Neural cell (in vitro differentiated cells): ENCODE results near the gene AP3D1. TPM values are rescaled to one million over a fixed set of nuclear protein-coding genes. Genes with fewer than 3 reads are reported as not detected.

Experiments used
- H2AFZ ChIP-seq: fragments of 200-600, 300-800 bp; sonication (generic), shearing (Covaris generic); 2 replicates; pipeline ENCODE4 v1.6.0; 2014; ENCODE audit warnings: low read depth, mild to moderate bottlenecking, antibody characterized with exemption, low read length, moderate library complexity
- H3F3A ChIP-seq: fragments of 200-600 bp; shearing (Covaris generic); 2 replicates; pipeline ENCODE4 v1.6.1; 2016; ENCODE audit warnings: mild to moderate bottlenecking, moderate library complexity, mixed read lengths, antibody characterized with exemption, low read length; ENCODE audit not compliant: insufficient read depth, poor library complexity, severe bottlenecking
- H3K27ac ChIP-seq: fragments of 200-600, 300-800 bp; sonication (generic), shearing (Covaris generic); 2 replicates; pipeline ENCODE4 v1.5.1; 2014; ENCODE audit warnings: mild to moderate bottlenecking, low read length, moderate library complexity
- H3K27me3 ChIP-seq: fragments of 300-800, 200-600 bp; sonication (generic), shearing (Covaris generic); 2 replicates; pipeline ENCODE4 v1.6.0; 2014; ENCODE audit warnings: mild to moderate bottlenecking, low read depth, low read length, moderate library complexity; ENCODE audit not compliant: insufficient read depth
- H3K36me3 ChIP-seq: fragments of 300-800, 200-600 bp; sonication (generic), shearing (Covaris generic); 2 replicates; pipeline ENCODE4 v1.5.1; 2014; ENCODE audit warnings: mild to moderate bottlenecking, antibody characterized with exemption, low read length, moderate library complexity; ENCODE audit not compliant: insufficient read depth
- H3K4me2 ChIP-seq: fragments of 300-800, 200-600 bp; sonication (generic), shearing (Covaris generic); 2 replicates; pipeline ENCODE4 v1.6.0; 2014; ENCODE audit warnings: mild to moderate bottlenecking, low read length
- H3K4me3 ChIP-seq: fragments of 300-800, 200-600 bp; sonication (generic), shearing (Covaris generic); 2 replicates; pipeline ENCODE4 v1.5.1; 2014; ENCODE audit warnings: mild to moderate bottlenecking, low read length, moderate library complexity
- H3K79me2 ChIP-seq: fragments of 200-600 bp; shearing (Covaris generic); replicated peaks from 2 replicates; pipeline ENCODE4 v1.6.0; 2014; ENCODE audit warnings: mild to moderate bottlenecking, low read length, moderate library complexity; ENCODE audit not compliant: insufficient read depth
- H3K9ac ChIP-seq: fragments of 300-800, 200-600 bp; sonication (generic), shearing (Covaris generic); 2 replicates; pipeline ENCODE4 v1.6.1; 2016; ENCODE audit warnings: mild to moderate bottlenecking, low read length, mixed read lengths
- H3K9me2 ChIP-seq: fragments of 200-600 bp; shearing (Covaris generic); 2 replicates; pipeline ENCODE4 v1.6.1; 2016; ENCODE audit warnings: mild to moderate bottlenecking, low read length, mixed read lengths; ENCODE audit not compliant: insufficient read depth
- H3K9me3 ChIP-seq: fragments of 200-600, 300-800 bp; sonication (generic), shearing (Covaris generic); 2 replicates; pipeline ENCODE4 v1.6.1; 2016; ENCODE audit warnings: mild to moderate bottlenecking, mixed run types, low read length, moderate library complexity, mixed read lengths
- H4K20me1 ChIP-seq: fragments of 200-600 bp; shearing (Covaris generic); 2 replicates; pipeline ENCODE4 v1.6.1; 2016; ENCODE audit warnings: mild to moderate bottlenecking, mixed run types; ENCODE audit not compliant: insufficient read depth
- CTCF ChIP-seq: fragments of 450-650 bp; IDR thresholded peaks from 2 replicates; pipeline ENCODE4 v1.5.1; 2014; ENCODE audit warnings: antibody characterized with exemption, mild to moderate bottlenecking, moderate library complexity; ENCODE audit not compliant: poor library complexity, severe bottlenecking
- EP300 ChIP-seq: fragments of 450-650 bp; conservative IDR thresholded peaks from 2 replicates; pipeline ENCODE4 v1.6.1; 2014; ENCODE audit warnings: antibody characterized with exemption, mild to moderate bottlenecking, moderate library complexity; ENCODE audit not compliant: poor library complexity, severe bottlenecking
- EZH2 ChIP-seq: fragments of 200-600, 300-800 bp; shearing (Covaris generic), sonication (generic); IDR thresholded peaks from 2 replicates; pipeline ENCODE4 v1.6.1; 2014; ENCODE audit warnings: antibody characterized with exemption, low read length, borderline replicate concordance, mild to moderate bottlenecking; ENCODE audit not compliant: insufficient read depth, poor library complexity, severe bottlenecking
- MXI1 ChIP-seq: fragments of 450-650 bp; conservative IDR thresholded peaks from 2 replicates; pipeline ENCODE4 v1.6.1; 2014; ENCODE audit warnings: antibody characterized with exemption, mild to moderate bottlenecking; ENCODE audit not compliant: poor library complexity, severe bottlenecking
- POLR2AphosphoS5 ChIP-seq: IDR thresholded peaks from 2 replicates; pipeline ENCODE4 v1.6.1; 2012
- RAD21 ChIP-seq: fragments of 450-650 bp; conservative IDR thresholded peaks from 2 replicates; pipeline ENCODE4 v1.6.1; 2014; ENCODE audit warnings: antibody characterized with exemption, mild to moderate bottlenecking, moderate library complexity
- REST ChIP-seq: IDR thresholded peaks from 2 replicates; pipeline ENCODE4 v1.6.1; 2012; ENCODE audit warnings: borderline replicate concordance
- SMC3 ChIP-seq: fragments of 450-650 bp; conservative IDR thresholded peaks from 2 replicates; pipeline ENCODE4 v1.6.1; 2014; ENCODE audit warnings: antibody characterized with exemption, mild to moderate bottlenecking, moderate library complexity; ENCODE audit not compliant: poor library complexity
- TAF1 ChIP-seq: IDR thresholded peaks from 2 replicates; pipeline ENCODE4 v1.6.1; 2012; ENCODE audit warnings: low read depth
- polyA plus RNA-seq: library from polyadenylated mRNA; depleted of rRNA; stranded (reverse); fragments of >200 nt; gene quantifications from 2 replicates; pipeline ENCODE4 v1.2.3, GENCODE V29; 2014

The AP3D1 gene
- polyA plus RNA-seq, 1 donor from 2014 or later: 60.7 TPM

GRCh38 chr19:2051773-2052704 is 99.3 kb downstream of the AP3D1 start:
- no peaks in the 10 kb centered on the region for H3K27me3 ChIP-seq
- H3K36me3 ChIP-seq: no peaks in the 10 kb centered on the region
- peak overlapping the region; percentile 76 for H3K27ac ChIP-seq
- no peaks in the 10 kb centered on the region for H3K9me2 ChIP-seq
- no peaks in the 10 kb centered on the region for H3F3A ChIP-seq
- peaks cover 6% of the 10 kb centered on the region for H4K20me1 ChIP-seq
- TF ChIP-seq SMC3: no peak
- no peak for TF ChIP-seq MXI1
- H3K79me2 ChIP-seq: peaks cover 29% of the 10 kb centered on the region
- H3K4me3 ChIP-seq: peak overlapping the region; percentile 64
- peak overlapping the region; percentile 68 for H3K9ac ChIP-seq
- no peaks in the 10 kb centered on the region for H3K9me3 ChIP-seq
- H3K4me2 ChIP-seq: peak overlapping the region; percentile 52
- peak overlapping the region; percentile 14 for H2AFZ ChIP-seq

- peak within 1 kb of the TSS; percentile 76 for H3K27ac ChIP-seq
- H2AFZ ChIP-seq: peak within 1 kb of the TSS; percentile 14
- no peaks in the 10 kb centered on the region for H3K27me3 ChIP-seq
- H3K79me2 ChIP-seq: peaks cover 29% of the 10 kb centered on the region
- H3K4me3 ChIP-seq: peak within 1 kb of the TSS; percentile 98
- no peaks in the 10 kb centered on the region for H3K9me3 ChIP-seq
- H3F3A ChIP-seq: no peaks in the 10 kb centered on the region
- H3K36me3 ChIP-seq: no peaks in the 10 kb centered on the region
- H3K9ac ChIP-seq: peak within 1 kb of the TSS; percentile 82
- H3K4me2 ChIP-seq: peak within 1 kb of the TSS; percentile 97
- H3K9me2 ChIP-seq: no peaks in the 10 kb centered on the region
- TF ChIP-seq MXI1 (peak; percentile 64), EP300 (peak; percentile 45), RAD21 (peak; percentile 50), POLR2AphosphoS5 (peak; percentile 95), CTCF (peak; percentile 98), EZH2 (no peak), TAF1 (peak; percentile 67), SMC3 (peak; percentile 67), REST (peak; percentile 67)
- peaks cover 6% of the 10 kb centered on the region for H4K20me1 ChIP-seq
Measured at GRCh38 chr19:2050991-2051772, 100.2 kb downstream of the AP3D1 start, which contains the start of gene MKNK2. TSS of gene MKNK2 (minus strand) at chr19:2051244. CDS start at chr19:2050851, 393 bp downstream.

Other genes with a start within 250 kb of the AP3D1 start
- 1.6 TPM in 2 replicates for gene ADAT3, start 246.2 kb downstream of the AP3D1 start, polyA plus RNA-seq
- gene SCAMP4, start 246.2 kb downstream of the AP3D1 start, polyA plus RNA-seq: 12.7 and 13.3 TPM in 2 replicates
- 110 and 138 TPM in 2 replicates for gene CSNK1G2, start 210.4 kb downstream of the AP3D1 start, polyA plus RNA-seq
- gene BTBD2, start 135.9 kb downstream of the AP3D1 start, polyA plus RNA-seq: 46.1 and 57.6 TPM in 2 replicates
- gene MKNK2, start 100.3 kb downstream of the AP3D1 start, polyA plus RNA-seq: 27.6 and 37.6 TPM in 2 replicates
- gene MOB3A, start 55.2 kb downstream of the AP3D1 start, polyA plus RNA-seq: 5.8 and 8.3 TPM in 2 replicates
- 39.3 and 45.8 TPM in 2 replicates for gene IZUMO4, start 54.7 kb downstream of the AP3D1 start, polyA plus RNA-seq
- gene DOT1L, start 12.4 kb upstream of the AP3D1 start, polyA plus RNA-seq: 8.5 and 10.7 TPM in 2 replicates
- 219 and 254 TPM in 2 replicates for gene PLEKHJ1, start 84.8 kb upstream of the AP3D1 start, polyA plus RNA-seq
- gene SF3A2, start 85.3 kb upstream of the AP3D1 start, polyA plus RNA-seq: 14.4 and 51.6 TPM in 2 replicates
- 57.5 and 71.5 TPM in 2 replicates for gene AMH, start 97.8 kb upstream of the AP3D1 start, polyA plus RNA-seq
- gene JSRP1, start 104.9 kb upstream of the AP3D1 start, polyA plus RNA-seq: 1.3 and 1.4 TPM in 2 replicates
- gene PEAK3, start 130.6 kb upstream of the AP3D1 start, polyA plus RNA-seq: not detected in 2 replicates
- gene LINGO3, start 156.6 kb upstream of the AP3D1 start, polyA plus RNA-seq: 1.2 and 2.7 TPM in 2 replicates
- gene LSM7, start 177.0 kb upstream of the AP3D1 start, polyA plus RNA-seq: 520 and 550 TPM in 2 replicates
- 68.7 and 86.8 TPM in 2 replicates for gene SPPL2B, start 177.1 kb upstream of the AP3D1 start, polyA plus RNA-seq
- not detected in 2 replicates for gene TMPRSS9, start 208.7 kb upstream of the AP3D1 start, polyA plus RNA-seq